Caco-2 (cell line): ENCODE measurements around the gene GPER1. TPM values are rescaled to one million over a fixed set of nuclear protein-coding genes. Genes with fewer than 3 reads are reported as not detected.

Experiments used
- BruUV-seq: library from RNA; stranded (reverse); fragments of 400-500 nt; replicated peaks from 2 replicates; lab custom pipeline; 2021; lab: Mats Ljungman, UMichigan
- CTCF ChIA-PET: fragments of 300-600 bp; sonication (Branson Sonifier 250); formaldehyde crosslinking; loops from one replicate; lab custom pipeline; 2022; ENCODE audit warnings: antibody characterized with exemption; lab: Charles Lee
- POLR2A ChIA-PET: fragments of 300-600 bp; sonication (Branson Sonifier 250); formaldehyde crosslinking; loops from one replicate; lab custom pipeline; 2022; ENCODE audit warnings: antibody characterized with exemption; lab: Charles Lee
- DNase-seq, 2 experiments: peaks; one replicate each; pipeline versions ENCODE4 v3.0.0 to v3.0.0-alpha.2; 2020 to 2022
- H3K27me3 ChIP-seq: replicated peaks from 2 replicates; pipeline ENCODE4 v1.6.0; 2011; ENCODE audit warnings: low read length; ENCODE audit not compliant: control insufficient read depth, insufficient read depth
- H3K36me3 ChIP-seq: 2 replicates; pipeline ENCODE4 v1.5.1; 2011; ENCODE audit warnings: low read length; ENCODE audit not compliant: control insufficient read depth, insufficient read depth
- H3K4me1 ChIP-seq: fragments of 250-450 bp; sonication (Bioruptor Pico); 2 replicates; pipeline ENCODE4 v1.5.1; 2020; ENCODE audit warnings: mild to moderate bottlenecking
- H3K4me3 ChIP-seq: 2 replicates; pipeline ENCODE4 v1.5.1; 2011; ENCODE audit warnings: low read depth, mild to moderate bottlenecking, control low read depth, low read length
- H3K9me3 ChIP-seq: fragments of 250-450 bp; sonication (Bioruptor Pico); 2 replicates; pipeline ENCODE4 v1.5.1; 2020; ENCODE audit warnings: mild to moderate bottlenecking, moderate library complexity
- H3K27ac Mint-ChIP-seq: one replicate; pipeline ENCODE4 v1.8.0; 2022; ENCODE audit warnings: mixed read lengths; ENCODE audit not compliant: unreplicated experiment
- H3K27me3 Mint-ChIP-seq: one replicate; pipeline ENCODE4 v1.8.0; 2022; ENCODE audit warnings: mixed read lengths; ENCODE audit not compliant: insufficient read depth, unreplicated experiment
- H3K36me3 Mint-ChIP-seq: one replicate; pipeline ENCODE4 v1.8.0; 2022; ENCODE audit warnings: mild to moderate bottlenecking, mixed read lengths; ENCODE audit not compliant: insufficient read depth, unreplicated experiment
- H3K4me1 Mint-ChIP-seq: one replicate; pipeline ENCODE4 v1.8.0; 2022; ENCODE audit warnings: low read depth, mixed read lengths; ENCODE audit not compliant: unreplicated experiment
- H3K4me3 Mint-ChIP-seq: one replicate; pipeline ENCODE4 v1.8.0; 2022; ENCODE audit warnings: mild to moderate bottlenecking, moderate library complexity, mixed read lengths; ENCODE audit not compliant: unreplicated experiment
- H3K9me3 Mint-ChIP-seq: one replicate; pipeline ENCODE4 v1.8.0; 2022; ENCODE audit warnings: mixed read lengths; ENCODE audit not compliant: unreplicated experiment
- intact Hi-C: fragments of 100-400 bp; cut with micrococcal nuclease; formaldehyde crosslinking; loops from one replicate; pipeline ENCODE4 v1.10.0; 2022; ENCODE audit not compliant: unreplicated experiment
- total RNA-seq: library from RNA; stranded (reverse); gene quantifications from 2 replicates; pipeline ENCODE4 v1.2.3, GENCODE V29; 2022
- TF ChIP-seq, protein P1 (sequence below), 2 experiments: fragments of 200-600 bp in 1 of 2; IDR thresholded peaks; 1 replicate in 1 of 2; 2 replicates in 1 of 2; pipeline versions ENCODE4 v1.5.1 to v1.8.0; 2011 to 2022; ENCODE audit warnings: antibody characterized with exemption in 1 of 2, control low read depth in 1 of 2, inconsistent platforms in 1 of 2, low read depth in 1 of 2, low read length in 1 of 2, mild to moderate bottlenecking in 1 of 2, moderate library complexity in 1 of 2; ENCODE audit not compliant: insufficient read depth in 1 of 2, severe bottlenecking in 1 of 2, unreplicated experiment in 1 of 2

Gene GPER1
- total RNA-seq, 1 experiment from 2014 or later, result 0.25 TPM

- no TSS peak for BruUV-seq
- H3K4me3 Mint-ChIP-seq, result no peak overlapping the region
- no peaks in the 10 kb centered on the region for H3K27me3 Mint-ChIP-seq
- Histone ChIP-seq H3K4me1 (peaks cover 14% of the 10 kb centered on the region), H3K27me3 (no peaks in the 10 kb centered on the region), H3K4me3 (no peak overlapping the region), H3K9me3 (no peaks in the 10 kb centered on the region), H3K36me3 (no peaks in the 10 kb centered on the region)
- H3K9me3 Mint-ChIP-seq, result no peaks in the 10 kb centered on the region
- H3K4me1 Mint-ChIP-seq, result peaks cover 8% of the 10 kb centered on the region
- TF ChIP-seq, protein P1, sequence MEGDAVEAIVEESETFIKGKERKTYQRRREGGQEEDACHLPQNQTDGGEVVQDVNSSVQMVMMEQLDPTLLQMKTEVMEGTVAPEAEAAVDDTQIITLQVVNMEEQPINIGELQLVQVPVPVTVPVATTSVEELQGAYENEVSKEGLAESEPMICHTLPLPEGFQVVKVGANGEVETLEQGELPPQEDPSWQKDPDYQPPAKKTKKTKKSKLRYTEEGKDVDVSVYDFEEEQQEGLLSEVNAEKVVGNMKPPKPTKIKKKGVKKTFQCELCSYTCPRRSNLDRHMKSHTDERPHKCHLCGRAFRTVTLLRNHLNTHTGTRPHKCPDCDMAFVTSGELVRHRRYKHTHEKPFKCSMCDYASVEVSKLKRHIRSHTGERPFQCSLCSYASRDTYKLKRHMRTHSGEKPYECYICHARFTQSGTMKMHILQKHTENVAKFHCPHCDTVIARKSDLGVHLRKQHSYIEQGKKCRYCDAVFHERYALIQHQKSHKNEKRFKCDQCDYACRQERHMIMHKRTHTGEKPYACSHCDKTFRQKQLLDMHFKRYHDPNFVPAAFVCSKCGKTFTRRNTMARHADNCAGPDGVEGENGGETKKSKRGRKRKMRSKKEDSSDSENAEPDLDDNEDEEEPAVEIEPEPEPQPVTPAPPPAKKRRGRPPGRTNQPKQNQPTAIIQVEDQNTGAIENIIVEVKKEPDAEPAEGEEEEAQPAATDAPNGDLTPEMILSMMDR (IDR thresholded peaks at IDR 0.05; ENCODE audit: insufficient read depth in 1 of 2, low read depth in 1 of 2, low read length in 1 of 2, severe bottlenecking in 1 of 2, unreplicated experiment in 1 of 2), result no peak
- CTCF ChIA-PET, result interaction anchor here (0.6 to 1.3 kb wide), 5 partner anchors 46 to 303 kb away, joined by 3 to 17 read pairs (median 3); no protein-coding TSS in a partner anchor
- peaks cover 21% of the 10 kb centered on the region for H3K36me3 Mint-ChIP-seq
- intact Hi-C loops, result no loop called here
- H3K27ac Mint-ChIP-seq, result no peak overlapping the region
- POLR2A ChIA-PET, result no interaction called here
- no peak for DNase-seq
These were observed 21.7 kb upstream of the GPER1 start for GRCh38 chr7:1066242-1066588.

- Mint-ChIP-seq H3K4me3 (no peak overlapping the region), H3K9me3 (no peaks in the 10 kb centered on the region), H3K36me3 (peaks cover 21% of the 10 kb centered on the region), H3K27ac (peak overlapping the region; percentile 96), H3K27me3 (no peaks in the 10 kb centered on the region), H3K4me1 (peaks cover 8% of the 10 kb centered on the region)
- no TSS peak for BruUV-seq
- H3K4me3 ChIP-seq, result no peak overlapping the region
- no peaks in the 10 kb centered on the region for H3K9me3 ChIP-seq
- H3K27me3 ChIP-seq, result no peaks in the 10 kb centered on the region
- H3K4me1 ChIP-seq, result peaks cover 14% of the 10 kb centered on the region
- intact Hi-C loops, result no loop called here
- H3K36me3 ChIP-seq, result no peaks in the 10 kb centered on the region
- ChIA-PET POLR2A (interaction anchor here (1.0 kb wide), 1 partner anchor 24 kb away, joined by 3 read pairs; the partner anchor contains the start of gene GPR146), CTCF (interaction anchor here (0.5 to 1.0 kb wide), 2 partner anchors 49 to 75 kb away, joined by 4 to 5 read pairs; no protein-coding TSS in a partner anchor)
- no peak for DNase-seq
- TF ChIP-seq, protein P1 (IDR thresholded peaks at IDR 0.05; ENCODE audit: insufficient read depth in 1 of 2, low read depth in 1 of 2, low read length in 1 of 2, severe bottlenecking in 1 of 2, unreplicated experiment in 1 of 2), result no peak
These were observed 19.9 kb upstream of the GPER1 start for GRCh38 chr7:1068013-1068412.

- peak overlapping the region; percentile 42 for H3K4me3 Mint-ChIP-seq
- H3K36me3 Mint-ChIP-seq, result peaks cover 21% of the 10 kb centered on the region
- H3K9me3 ChIP-seq, result no peaks in the 10 kb centered on the region
- BruUV-seq, result no TSS peak
- no peaks in the 10 kb centered on the region for H3K27me3 ChIP-seq
- H3K27me3 Mint-ChIP-seq, result no peaks in the 10 kb centered on the region
- TF ChIP-seq, protein P1 (IDR thresholded peaks at IDR 0.05; ENCODE audit: insufficient read depth in 1 of 2, low read depth in 1 of 2, low read length in 1 of 2, severe bottlenecking in 1 of 2, unreplicated experiment in 1 of 2), result no peak
- ChIA-PET POLR2A (interaction anchor here (0.6 to 1.0 kb wide), 3 partner anchors 24 to 69 kb away, joined by 3 to 8 read pairs (median 4); partner anchors contain the start of gene GPR146), CTCF (interaction anchor here (0.7 to 1.0 kb wide), 2 partner anchors 76 to 107 kb away, joined by 5 to 10 read pairs; no protein-coding TSS in a partner anchor)
- no peaks in the 10 kb centered on the region for H3K36me3 ChIP-seq
- H3K4me1 Mint-ChIP-seq, result peaks cover 8% of the 10 kb centered on the region
- H3K4me1 ChIP-seq, result peaks cover 14% of the 10 kb centered on the region
- peak overlapping the region; percentile 96 for H3K27ac Mint-ChIP-seq
- peak; percentile 66 to 69 for DNase-seq
- intact Hi-C loops, result no loop called here
- no peak overlapping the region for H3K4me3 ChIP-seq
- no peaks in the 10 kb centered on the region for H3K9me3 Mint-ChIP-seq
These were observed 19.3 kb upstream of the GPER1 start for GRCh38 chr7:1068619-1069018.
